K562 (cell line): ENCODE measurements around the gene RHOBTB3. TPM values are rescaled to one million over a fixed set of nuclear protein-coding genes. Genes with fewer than 3 reads are reported as not detected.

Source experiments
- CREB3 ChIP-seq: fragments of 450-650 bp; conservative IDR thresholded peaks from 2 replicates; pipeline ENCODE4 v1.6.1; 2016; ENCODE audit warnings: missing genetic modification characterization, low read depth, mild to moderate bottlenecking, missing compliant biosample characterization, moderate library complexity
- CTCFL ChIP-seq: IDR thresholded peaks from 2 replicates; pipeline ENCODE4 v1.6.1; 2011; ENCODE audit warnings: borderline replicate concordance, low read depth, mild to moderate bottlenecking, moderate library complexity, low read length; ENCODE audit not compliant: insufficient read depth, poor library complexity, severe bottlenecking
- ETS2 ChIP-seq: IDR thresholded peaks from 2 replicates; pipeline ENCODE4 v1.6.1; 2016; ENCODE audit warnings: borderline replicate concordance, missing genetic modification characterization, mild to moderate bottlenecking, moderate library complexity, missing compliant biosample characterization; ENCODE audit not compliant: poor library complexity, severe bottlenecking
- FUS ChIP-seq: fragments of 200-400 bp; formaldehyde crosslinking; optimal IDR thresholded peaks from 2 replicates; pipeline ENCODE3; 2017; ENCODE audit warnings: low read depth, low read length
- GABPB2 ChIP-seq: fragments of 250-450 bp; sonication (Bioruptor Pico); conservative IDR thresholded peaks from 2 replicates; pipeline ENCODE4 v1.5.1; 2021; ENCODE audit warnings: mild to moderate bottlenecking
- MITF ChIP-seq: IDR thresholded peaks from 2 replicates; pipeline ENCODE4 v1.6.1; 2014; ENCODE audit warnings: antibody characterized with exemption
- PCBP1 ChIP-seq: fragments of 200-400 bp; formaldehyde crosslinking; IDR thresholded peaks from 2 replicates; pipeline ENCODE4 v1.6.1; 2018; ENCODE audit warnings: mild to moderate bottlenecking, low read depth, low read length; ENCODE audit not compliant: poor library complexity, severe bottlenecking
- RAD51 ChIP-seq: fragments of 450-650 bp; IDR thresholded peaks from 2 replicates; pipeline ENCODE4 v1.7.1; 2016; ENCODE audit warnings: low read depth, mild to moderate bottlenecking, borderline replicate concordance
- SIN3B ChIP-seq: fragments of 450-650 bp; IDR thresholded peaks from 2 replicates; pipeline ENCODE4 v1.6.1; 2017; ENCODE audit warnings: low read depth, mild to moderate bottlenecking, moderate library complexity
- SRSF7 ChIP-seq: fragments of 200-400 bp; formaldehyde crosslinking; optimal IDR thresholded peaks from 2 replicates; pipeline ENCODE3; 2017; ENCODE audit warnings: mild to moderate bottlenecking, low read depth, low read length
- SUPT5H ChIP-seq: fragments of 450-650 bp; IDR thresholded peaks from 2 replicates; pipeline ENCODE4 v1.6.1; 2016
- TOE1 ChIP-seq, 2 experiments: fragments of 450-650 bp in 1 of 2; sonication (generic) in 1 of 2; formaldehyde crosslinking in 1 of 2; IDR thresholded peaks; 2 replicates each; pipeline versions ENCODE4 v1.7.1 to v1.8.0; 2016 to 2022; ENCODE audit warnings: borderline replicate concordance in 2 of 2, mild to moderate bottlenecking in 2 of 2, antibody characterized with exemption in 1 of 2, inconsistent platforms in 1 of 2, low read depth in 1 of 2, missing genetic modification reagents in 1 of 2, moderate library complexity in 1 of 2
- U2AF1 ChIP-seq: fragments of 200-400 bp; formaldehyde crosslinking; optimal IDR thresholded peaks from 2 replicates; pipeline ENCODE3; 2017; ENCODE audit warnings: mild to moderate bottlenecking, low read depth, low read length, moderate library complexity
- ZNF121 ChIP-seq: sonication (generic); formaldehyde crosslinking; conservative IDR thresholded peaks from 2 replicates; pipeline ENCODE4 v1.8.0; 2022; ENCODE audit warnings: missing genetic modification reagents
- ZNF124 ChIP-seq: sonication (generic); formaldehyde crosslinking; IDR thresholded peaks from 2 replicates; pipeline ENCODE4 v1.8.1; 2022; ENCODE audit warnings: missing genetic modification reagents
- ZNF239 ChIP-seq: fragments of 250-450 bp; sonication (Bioruptor Pico); IDR thresholded peaks from 2 replicates; pipeline ENCODE4 v1.4.0; 2020; ENCODE audit warnings: mild to moderate bottlenecking
- ZNF24 ChIP-seq: fragments of 450-650 bp; IDR thresholded peaks from 2 replicates; pipeline ENCODE4 v1.6.1; 2016
- ZNF655 ChIP-seq: fragments of 250-450 bp; sonication (Bioruptor Pico); IDR thresholded peaks from 2 replicates; pipeline ENCODE4 v1.5.0; 2021
- ZNF75A ChIP-seq: fragments of 450-650 bp; formaldehyde crosslinking; IDR thresholded peaks from 2 replicates; pipeline ENCODE4 v1.4.0; 2020; ENCODE audit warnings: mild to moderate bottlenecking
- polyA plus RNA-seq, 8 experiments: library from polyadenylated mRNA; depleted of rRNA in 4 of 8; stranded (reverse) in 5 of 8; unstranded in 3 of 8; fragments of >200 nt; fragmentation: Nextera tagmentation in 2 of 8; fragmentation: Illumina TruSeq in 1 of 8; extraction: Ambion mirVana in 2 of 8; extraction: Trizol in 1 of 8; gene quantifications; 2 replicates each; pipeline versions ENCODE4 v1.2.1 to v1.2.3, GENCODE V29; 2011 to 2014; ENCODE audit warnings: inconsistent platforms in 1 of 8, missing spikeins in 1 of 8
- total RNA-seq, 7 experiments: library from RNA; depleted of rRNA in 6 of 7; stranded (reverse); fragments of >200 nt in 6 of 7; fragmentation: Illumina TruSeq in 2 of 7; extraction: Trizol in 2 of 7; gene quantifications; 2 replicates each; pipeline versions ENCODE4 v1.2.1 to v1.2.3, GENCODE V29; 2011 to 2021; ENCODE audit warnings: low replicate concordance in 1 of 7
- TF ChIP-seq, protein P1 (sequence below): fragments of 250-450 bp; sonication (Bioruptor Pico); IDR thresholded peaks from 2 replicates; pipeline ENCODE4 v1.4.0; 2020; ENCODE audit warnings: mild to moderate bottlenecking

The RHOBTB3 gene
- total and polyA plus RNA-seq, 9 of the 15 experiments (the other 6 are each of a cell fraction or from before 2014, with no cell fraction given), result 39.7 to 143 (median 115) TPM

GRCh38 chr5:95773335-95774059 is 42.4 kb downstream of the RHOBTB3 start (continued):
- TF ChIP-seq CTCFL (no peak), U2AF1 (no peak), ZNF24 (no peak), SUPT5H (0 out of 2 replicates have a peak, but pooled peaks have one; percentile 9), GABPB2 (CRISPR knock-in tag) (no peak), ZNF124 (CRISPR knock-in tag) (no peak), ZNF75A (CRISPR knock-in tag) (no peak), RAD51 (no peak; the same call in 1 of the 2 replicates), ZNF121 (CRISPR knock-in tag) (no peak), SIN3B (no peak), MITF (no peak), TOE1 (IDR thresholded peaks at IDR 0.05; ENCODE audit: borderline replicate concordance) (no peak; the same call in 1 of the 2 replicates), TOE1 (CRISPR knock-in tag; IDR thresholded peaks at IDR 0.05; ENCODE audit: borderline replicate concordance, low read depth) (no peak), FUS (no peak), PCBP1 (no peak), ETS2 (tag) (no peak), CREB3 (no peak), ZNF655 (CRISPR knock-in tag) (no peak), ZNF239 (CRISPR knock-in tag) (no peak), SRSF7 (no peak)
- TF ChIP-seq, protein P1, sequence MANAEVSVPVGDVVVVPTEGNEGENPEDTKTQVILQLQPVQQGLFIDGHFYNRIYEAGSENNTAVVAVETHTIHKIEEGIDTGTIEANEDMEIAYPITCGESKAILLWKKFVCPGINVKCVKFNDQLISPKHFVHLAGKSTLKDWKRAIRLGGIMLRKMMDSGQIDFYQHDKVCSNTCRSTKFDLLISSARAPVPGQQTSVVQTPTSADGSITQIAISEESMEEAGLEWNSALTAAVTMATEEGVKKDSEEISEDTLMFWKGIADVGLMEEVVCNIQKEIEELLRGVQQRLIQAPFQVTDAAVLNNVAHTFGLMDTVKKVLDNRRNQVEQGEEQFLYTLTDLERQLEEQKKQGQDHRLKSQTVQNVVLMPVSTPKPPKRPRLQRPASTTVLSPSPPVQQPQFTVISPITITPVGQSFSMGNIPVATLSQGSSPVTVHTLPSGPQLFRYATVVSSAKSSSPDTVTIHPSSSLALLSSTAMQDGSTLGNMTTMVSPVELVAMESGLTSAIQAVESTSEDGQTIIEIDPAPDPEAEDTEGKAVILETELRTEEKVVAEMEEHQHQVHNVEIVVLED (CRISPR knock-in tag), result no peak
